ENCODE measurements around the gene ZFP62. TPM values are rescaled to one million over a fixed set of nuclear protein-coding genes. Genes with fewer than 3 reads are reported as not detected.

Gene ZFP62
- total and polyA plus RNA-seq, 2 of the 4 experiments (the other 2 are of a cell fraction), result 8.2 to 20.3 TPM

DNA sequence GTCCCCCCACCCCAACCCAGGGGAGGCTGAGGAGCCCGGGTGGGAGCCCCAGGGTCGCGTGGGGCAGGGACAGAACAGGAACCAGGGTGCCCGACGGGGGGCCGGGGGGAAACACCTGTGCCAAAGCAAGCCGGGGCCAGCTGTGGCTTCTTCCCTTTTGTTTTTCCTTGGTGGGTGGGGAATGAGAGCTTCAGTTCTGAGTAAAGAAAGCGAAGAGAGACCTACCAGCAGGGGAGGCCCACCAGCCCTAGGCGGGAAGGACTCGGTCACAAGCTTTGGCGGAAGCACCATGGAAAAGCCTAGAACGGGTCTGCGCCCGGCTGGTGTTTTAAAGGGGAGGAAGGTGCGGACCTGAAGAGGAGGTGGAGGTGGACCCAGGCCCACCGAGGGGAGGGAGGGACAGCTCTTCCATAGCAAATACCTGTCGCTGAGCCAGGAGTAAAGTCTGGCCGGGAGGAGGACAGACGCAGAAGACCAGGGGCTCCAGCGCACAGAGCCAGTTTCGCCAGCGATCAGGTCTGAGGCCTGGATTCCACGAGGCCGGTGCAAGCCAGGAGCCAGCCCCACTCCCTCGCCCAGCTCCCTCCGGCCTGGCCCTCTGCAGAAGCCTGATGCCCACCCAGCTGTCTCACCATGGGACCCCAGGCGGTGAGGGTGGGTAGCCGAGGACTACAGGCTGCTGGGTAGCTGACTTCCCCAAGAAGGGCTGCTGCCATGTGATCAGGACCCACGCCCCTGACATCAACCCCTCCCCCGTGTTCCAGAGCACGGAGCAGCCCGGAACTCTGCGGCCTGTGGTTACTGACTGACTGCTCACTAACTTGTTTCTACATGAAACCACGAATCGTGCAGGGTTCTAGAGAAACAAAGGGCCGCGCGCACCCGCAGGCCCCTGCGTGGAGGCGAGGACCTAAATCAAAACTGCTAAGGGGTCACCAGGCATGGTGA, 57.6 kb downstream of the ZFP62 start:
- no peak overlapping the region for H3K23ac ChIP-seq (ENCODE audit: low read depth, low read length)
- H2BK15ac ChIP-seq (ENCODE audit: low read depth, low read length), result no peak overlapping the region
- no peaks in the 10 kb centered on the region for H3K9me3 ChIP-seq (ENCODE audit: control insufficient read depth, insufficient read depth, low read length)
- TF ChIP-seq RCOR1 (IDR thresholded peaks at IDR 0.05; ENCODE audit: insufficient replicate concordance, low read length) (no peak), MXI1 (IDR thresholded peaks at IDR 0.05; ENCODE audit: borderline replicate concordance, low read depth, low read length) (no peak), USF2 (IDR thresholded peaks at IDR 0.05; ENCODE audit: low read depth, low read length) (no peak)
- TF ChIP-seq, protein P1, sequence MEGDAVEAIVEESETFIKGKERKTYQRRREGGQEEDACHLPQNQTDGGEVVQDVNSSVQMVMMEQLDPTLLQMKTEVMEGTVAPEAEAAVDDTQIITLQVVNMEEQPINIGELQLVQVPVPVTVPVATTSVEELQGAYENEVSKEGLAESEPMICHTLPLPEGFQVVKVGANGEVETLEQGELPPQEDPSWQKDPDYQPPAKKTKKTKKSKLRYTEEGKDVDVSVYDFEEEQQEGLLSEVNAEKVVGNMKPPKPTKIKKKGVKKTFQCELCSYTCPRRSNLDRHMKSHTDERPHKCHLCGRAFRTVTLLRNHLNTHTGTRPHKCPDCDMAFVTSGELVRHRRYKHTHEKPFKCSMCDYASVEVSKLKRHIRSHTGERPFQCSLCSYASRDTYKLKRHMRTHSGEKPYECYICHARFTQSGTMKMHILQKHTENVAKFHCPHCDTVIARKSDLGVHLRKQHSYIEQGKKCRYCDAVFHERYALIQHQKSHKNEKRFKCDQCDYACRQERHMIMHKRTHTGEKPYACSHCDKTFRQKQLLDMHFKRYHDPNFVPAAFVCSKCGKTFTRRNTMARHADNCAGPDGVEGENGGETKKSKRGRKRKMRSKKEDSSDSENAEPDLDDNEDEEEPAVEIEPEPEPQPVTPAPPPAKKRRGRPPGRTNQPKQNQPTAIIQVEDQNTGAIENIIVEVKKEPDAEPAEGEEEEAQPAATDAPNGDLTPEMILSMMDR (conservative IDR thresholded peaks at IDR 0.05; ENCODE audit: low read depth, low read length), result 0 out of 2 replicates have a peak, but pooled peaks have one; percentile 1
- H2AFZ ChIP-seq (replicated peaks; ENCODE audit: low read length, poor library complexity), result peak overlapping the region; percentile 90
- H3K4me2 ChIP-seq (ENCODE audit: low read depth, low read length), result peak overlapping the region; percentile 76
- H3K9ac ChIP-seq (ENCODE audit: low read depth, low read length), result peak overlapping the region; percentile 67; the same call in 1 of the 2 replicates
- H2AK9ac ChIP-seq (replicated peaks; ENCODE audit: low read depth, low read length, poor library complexity), result peak overlapping the region; percentile 88
- intact Hi-C loops (cut with micrococcal nuclease), result loop anchor here (5.0 kb wide), 1 partner anchor 59 kb away; the partner anchor contains the start of gene ZFP62
- H2BK120ac ChIP-seq (ENCODE audit: low read depth, low read length), result no peak overlapping the region
- no peak for DNase-seq
- in situ Hi-C loops (cut with MboI; ENCODE audit: low sequenced_read_pairs), result loop anchor here (10.0 kb wide), 2 partner anchors 381 to 451 kb away; no protein-coding TSS in a partner anchor
- no TSS peak for BruUV-seq (replicated peaks)
- WGBS, 2 experiments (ENCODE audit: extremely low coverage in 2 of 2, insufficient read length in 1 of 2), result 72% methylated on average over 18 of the region's 41 CpGs; no CpG with 5 or more reads in 1 of the 2 experiments
- peak overlapping the region; percentile 73 for H2BK5ac ChIP-seq (ENCODE audit: low read depth, low read length, poor library complexity, severe bottlenecking)
- no peak overlapping the region for H3K18ac ChIP-seq (ENCODE audit: low read depth, low read length)
- H3K27me3 ChIP-seq (ENCODE audit: control insufficient read depth, insufficient read depth, low read length), result no peaks in the 10 kb centered on the region
- H3K27ac ChIP-seq (ENCODE audit: insufficient read depth, low read length), result peak overlapping the region; percentile 79
- peak overlapping the region; percentile 35; the same call in 1 of the 2 replicates for H3K4ac ChIP-seq (ENCODE audit: low read depth, low read length)
- peaks cover 29 to 63% of the 10 kb centered on the region in 2 experiments for H3K79me1 ChIP-seq (ENCODE audit: low read depth in 1 of 2, low read length in 2 of 2)
- ChIA-PET POLR2A (ENCODE audit: unreplicated experiment) (no interaction called here), CTCF (interaction anchor here (1.1 kb wide), 1 partner anchor 19 kb away, joined by 3 read pairs; no protein-coding TSS in a partner anchor)
- dilution Hi-C loops (cut with HindIII; ENCODE audit: low sequenced_read_pairs, unreplicated experiment), result no loop called here
- no peak overlapping the region for H3K14ac ChIP-seq (replicated peaks; ENCODE audit: low read depth, low read length)
- H3K9me1 ChIP-seq (ENCODE audit: insufficient read depth, low read length), result peaks cover 26% of the 10 kb centered on the region
- H4K8ac ChIP-seq (ENCODE audit: low read depth in 2 of 2, low read length in 2 of 2), result peak overlapping the region in 1 of 2 experiments; percentile 38; a peak in 1 of 4 replicates
- H3K4me3 ChIP-seq (ENCODE audit: insufficient read depth, low read depth, low read length), result peak overlapping the region; percentile 46; the same call in 1 of the 2 replicates
- no peak overlapping the region for H2BK20ac ChIP-seq (ENCODE audit: low read depth, low read length)
- H3K4me1 ChIP-seq (ENCODE audit: control insufficient read depth, insufficient read depth, low read length), result peaks cover 30% of the 10 kb centered on the region
- H4K5ac ChIP-seq (ENCODE audit: low read depth, low read length), result no peak overlapping the region
- ATAC-seq (ENCODE audit: low read depth), result no peak
- H4K91ac ChIP-seq (ENCODE audit: insufficient read depth, low read depth, low read length), result no peak overlapping the region
- no peak overlapping the region for H2AK5ac ChIP-seq (ENCODE audit: low read depth, low read length)
- H3K36me3 ChIP-seq (ENCODE audit: control insufficient read depth, insufficient read depth, low read length), result peaks cover 15% of the 10 kb centered on the region
- no peak overlapping the region for H3K56ac ChIP-seq (ENCODE audit: extremely low read depth, insufficient read depth, low read length)
- peaks cover 36% of the 10 kb centered on the region for H4K20me1 ChIP-seq (ENCODE audit: insufficient read depth, low read length)

Data from IMR-90 (cell line).